Endothelial cell of hepatic sinusoid (primary cell): ENCODE measurements around the gene GDAP1L1.
"Not testable (repeated sequence)": the region's sequence is repeated elsewhere in the genome, so short reads cannot be mapped to it uniquely, and the experiment has no call there.

Experiments
- in situ Hi-C: cut with HindIII; loops from 2 replicates; pipeline ENCODE4 v1.10.0; 2017; ENCODE audit warnings: low sequenced_read_pairs

The GDAP1L1 gene

GRCh38 chr20:44297721-44298120, 50.6 kb downstream of the GDAP1L1 start:
- in situ Hi-C loops = no loop called here

GRCh38 chr20:44299011-44299535, 52.0 kb downstream of the GDAP1L1 start:
- in situ Hi-C loops = not testable (repeated sequence)

GRCh38 chr20:44301285-44301684, 54.2 kb downstream of the GDAP1L1 start:
- in situ Hi-C loops = loop anchor here (10.0 kb wide), 1 partner anchor 84 kb away; no protein-coding TSS in a partner anchor

- in situ Hi-C loops = loop anchor here (10.0 kb wide), 1 partner anchor 83 kb away; no protein-coding TSS in a partner anchor
Measured at GRCh38 chr20:44302026-44302669, 55.0 kb downstream of the GDAP1L1 start.

- in situ Hi-C loops = loop anchor here (10.0 kb wide), 1 partner anchor 82 kb away; no protein-coding TSS in a partner anchor
Measured at GRCh38 chr20:44302736-44303135, 55.6 kb downstream of the GDAP1L1 start.

GRCh38 chr20:44304383-44304782, 57.3 kb downstream of the GDAP1L1 start:
- in situ Hi-C loops = loop anchor here (10.0 kb wide), 1 partner anchor 80 kb away; no protein-coding TSS in a partner anchor

GRCh38 chr20:44306927-44307326, 59.8 kb downstream of the GDAP1L1 start:
- in situ Hi-C loops = loop anchor here (10.0 kb wide), 1 partner anchor 78 kb away; no protein-coding TSS in a partner anchor

- in situ Hi-C loops = loop anchor here (10.0 kb wide), 1 partner anchor 75 kb away; no protein-coding TSS in a partner anchor
Measured at GRCh38 chr20:44309763-44310663, 62.9 kb downstream of the GDAP1L1 start.

GRCh38 chr20:44310664-44311639, 63.8 kb downstream of the GDAP1L1 start, which contains the start of gene FITM2:
Gene FITM2, minus strand, starts transcription at chr20:44311202. Its CDS starts 54 bp downstream, at chr20:44311148.
- in situ Hi-C loops = no loop called here

GRCh38 chr20:44314870-44315269, 67.8 kb downstream of the GDAP1L1 start:
- in situ Hi-C loops = no loop called here

GRCh38 chr20:44319839-44320422, 72.8 kb downstream of the GDAP1L1 start:
- in situ Hi-C loops = loop anchor here (5.0 to 10.0 kb wide), 5 partner anchors 38 to 225 kb away; no protein-coding TSS in a partner anchor

GRCh38 chr20:44324343-44324742, 77.2 kb downstream of the GDAP1L1 start:
- in situ Hi-C loops = loop anchor here (5.0 to 10.0 kb wide), 5 partner anchors 42 to 230 kb away; no protein-coding TSS in a partner anchor

- in situ Hi-C loops = loop anchor here (10.0 kb wide), 1 partner anchor 232 kb away; no protein-coding TSS in a partner anchor
Measured at GRCh38 chr20:44326391-44327159, 79.5 kb downstream of the GDAP1L1 start.

- in situ Hi-C loops = loop anchor here (10.0 kb wide), 1 partner anchor 233 kb away; no protein-coding TSS in a partner anchor
Measured at GRCh38 chr20:44327748-44328147, 80.6 kb downstream of the GDAP1L1 start.

- in situ Hi-C loops = loop anchor here (10.0 kb wide), 1 partner anchor 234 kb away; no protein-coding TSS in a partner anchor
Measured at GRCh38 chr20:44328428-44328827, 81.3 kb downstream of the GDAP1L1 start.
